ENCODE measurements around the gene GTPBP10. TPM values are rescaled to one million over a fixed set of nuclear protein-coding genes. Genes with fewer than 3 reads are reported as not detected.
A peak's percentile ranks its signal among the peaks of the same experiment; 100 is the strongest.

Gene GTPBP10
- total RNA-seq, 1 donor from 2014 or later = 7.4 TPM

DNA sequence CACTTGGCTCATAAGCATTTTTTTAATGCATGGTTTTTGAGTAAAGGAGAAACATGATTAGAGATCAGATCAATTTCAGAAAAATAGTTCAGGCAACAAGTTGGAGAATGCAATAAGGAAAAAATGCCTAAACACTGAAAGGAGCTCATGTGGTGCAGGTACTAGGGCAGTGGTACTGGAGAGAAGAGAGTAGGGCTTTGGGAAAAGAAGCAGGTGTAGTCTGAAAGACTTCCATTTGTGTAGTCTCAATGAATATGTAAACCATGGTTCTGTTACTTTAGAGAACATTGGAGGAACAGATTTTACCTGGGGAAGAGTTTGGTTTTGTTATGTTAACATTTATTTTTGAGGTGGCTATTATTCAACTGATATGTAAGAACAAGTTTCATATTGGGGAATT, 5.5 kb downstream of the GTPBP10 start:
- no peak for DNase-seq (ENCODE audit: low read depth, low spot score)

DNA sequence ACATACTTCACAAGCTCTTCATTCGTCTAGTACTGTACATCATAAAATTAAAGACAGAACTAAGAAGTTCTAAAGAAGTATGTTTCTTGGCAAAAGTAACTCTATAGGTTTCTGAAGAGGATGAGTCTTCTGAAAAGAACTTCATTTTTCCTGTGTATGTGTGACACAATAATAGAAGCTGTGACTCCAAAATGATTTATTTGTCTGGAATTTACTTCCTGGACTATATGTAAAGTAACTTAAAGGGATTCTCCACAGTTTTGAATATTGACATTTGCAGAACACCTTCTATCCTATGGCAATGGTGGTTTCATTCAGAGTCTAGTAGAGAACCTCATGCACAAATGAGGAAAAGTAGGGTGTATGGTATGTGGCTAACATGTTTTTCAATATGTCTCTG, 36.9 kb downstream of the GTPBP10 start:
- DNase-seq (ENCODE audit: low read depth, low spot score) = no peak

DNA sequence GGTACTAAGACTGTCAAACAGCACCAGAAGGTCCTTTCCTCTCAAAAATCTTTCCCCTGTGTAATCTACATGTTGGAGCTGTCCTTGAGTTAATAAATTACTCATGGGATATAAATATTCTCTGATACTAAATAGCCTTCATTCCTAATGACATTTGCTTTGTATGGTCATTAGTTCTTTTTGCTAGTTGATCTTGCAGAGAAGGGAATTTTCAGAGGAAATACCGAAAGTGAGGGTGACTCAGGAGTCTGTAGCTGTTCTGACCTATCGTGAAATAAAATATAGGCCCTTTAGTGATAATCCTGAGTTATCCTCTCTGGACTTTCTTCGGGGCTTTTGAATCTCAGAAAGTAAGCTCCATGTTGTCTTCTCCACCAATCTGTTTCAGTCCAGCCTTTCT, 37.3 kb downstream of the GTPBP10 start:
- DNase-seq (ENCODE audit: low read depth, low spot score) = no peak

DNA sequence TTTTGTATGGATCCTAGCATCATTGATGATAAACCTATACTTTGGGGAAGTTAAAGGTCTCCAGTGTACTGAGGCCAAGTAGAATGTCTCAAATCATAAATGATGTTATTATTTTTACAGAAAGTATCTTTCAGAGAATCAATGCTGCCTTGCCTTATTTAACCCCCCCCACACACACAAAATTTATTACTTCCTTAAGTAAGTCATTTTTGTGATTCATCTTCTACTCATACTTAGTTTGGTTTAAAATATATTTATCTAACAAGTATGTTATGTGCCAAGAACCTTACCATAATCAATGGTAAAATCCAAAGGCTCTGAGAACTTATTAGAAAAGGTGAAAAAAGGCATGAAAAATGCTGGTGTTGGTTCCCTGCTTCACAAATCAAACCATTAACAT, 37.9 kb downstream of the GTPBP10 start:
- DNase-seq (ENCODE audit: low read depth, low spot score) = no peak

DNA sequence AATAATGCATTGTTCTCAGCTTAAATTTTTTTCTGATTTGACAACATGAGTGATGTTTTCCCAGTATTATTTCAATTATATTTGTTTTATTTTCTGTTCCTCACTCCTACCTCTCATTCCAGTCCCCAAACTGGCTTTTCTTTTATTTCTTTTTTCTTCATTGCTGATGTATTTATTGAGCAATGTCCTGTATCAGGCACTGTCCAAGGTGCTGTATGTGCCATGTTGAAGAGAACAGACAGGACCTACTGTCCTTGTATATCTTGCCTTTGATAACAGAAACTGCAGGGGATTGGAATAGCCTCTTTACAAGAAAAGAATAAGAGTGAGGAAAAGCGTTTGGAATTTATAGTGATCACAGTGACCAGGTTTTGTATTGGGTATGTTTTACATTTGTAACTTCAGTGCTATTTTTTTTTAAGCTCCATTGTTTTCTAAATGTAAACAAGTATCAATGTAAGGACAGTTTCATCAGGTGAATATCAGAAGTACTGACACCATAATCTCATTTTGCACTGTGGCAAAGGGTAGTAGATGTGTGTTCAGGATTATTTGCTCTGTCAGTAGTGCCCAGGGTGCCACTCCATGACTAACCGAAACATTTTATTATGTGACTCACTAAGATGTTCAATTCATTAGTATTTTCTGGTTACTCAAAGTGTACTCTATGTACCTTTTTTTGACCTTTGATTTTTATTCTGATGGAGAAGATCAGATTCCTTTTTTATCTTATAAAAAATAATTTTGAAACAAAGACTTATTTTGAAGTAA, 41.1 kb downstream of the GTPBP10 start:
- DNase-seq (ENCODE audit: low read depth, low spot score) = no peak

DNA sequence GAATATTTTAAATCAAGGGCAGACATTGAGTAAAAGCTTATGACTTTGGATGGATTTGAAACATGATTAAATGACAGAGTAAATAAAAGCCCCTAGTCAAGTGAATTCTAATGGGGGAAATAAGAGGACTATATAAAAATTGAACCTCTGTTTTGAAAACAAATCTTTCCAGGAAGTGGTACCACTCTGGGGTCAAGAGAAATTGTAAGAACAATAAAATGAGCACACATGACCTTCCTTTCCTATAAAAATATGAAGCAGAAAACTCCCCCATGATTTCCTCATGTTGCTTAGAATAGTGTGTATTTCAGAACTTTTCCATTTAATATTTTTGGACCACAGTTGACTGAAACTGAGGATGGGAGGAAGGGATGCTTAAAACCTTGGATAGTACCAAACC, 44.4 kb downstream of the GTPBP10 start:
- DNase-seq (ENCODE audit: low read depth, low spot score) = no peak

DNA sequence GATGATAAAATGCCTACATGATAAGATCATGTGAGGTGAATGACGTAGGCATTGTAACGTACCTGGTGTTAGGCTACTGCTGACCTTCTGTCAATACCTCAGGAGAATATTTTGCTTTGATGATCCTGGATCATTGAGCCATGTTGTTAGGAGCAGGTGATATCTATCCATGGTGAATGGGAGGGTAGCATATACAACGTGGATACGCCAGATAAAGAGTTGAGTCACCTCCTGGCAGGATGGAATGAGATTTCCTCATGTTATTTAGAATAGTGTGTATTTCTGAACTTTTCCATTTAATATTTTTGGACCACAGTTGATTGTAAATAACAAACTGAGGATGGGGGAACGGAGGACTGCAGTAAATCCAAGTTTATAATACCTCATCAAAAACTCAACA, 45.0 kb downstream of the GTPBP10 start:
- DNase-seq (ENCODE audit: low read depth, low spot score) = no peak

DNA sequence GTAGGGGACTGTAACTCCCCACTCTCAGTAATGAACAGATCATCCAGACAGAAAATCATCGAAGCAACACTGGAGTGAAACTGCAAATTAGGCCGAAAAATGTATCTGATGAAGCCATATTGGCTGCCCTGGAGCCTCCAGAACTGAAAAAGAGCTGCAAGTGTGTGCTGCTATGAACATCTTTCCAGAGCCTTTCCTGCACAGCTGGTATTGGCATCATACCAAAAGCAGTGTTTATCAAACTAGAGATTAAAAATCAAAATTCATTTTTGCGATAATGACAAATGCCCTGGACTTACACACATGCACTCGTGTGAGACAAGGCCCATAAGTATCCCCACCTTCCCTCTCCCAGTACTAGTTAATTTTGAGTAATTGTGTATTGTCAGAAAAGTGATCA, 49.9 kb downstream of the GTPBP10 start:
- DNase-seq (ENCODE audit: low read depth, low spot score) = no peak

DNA sequence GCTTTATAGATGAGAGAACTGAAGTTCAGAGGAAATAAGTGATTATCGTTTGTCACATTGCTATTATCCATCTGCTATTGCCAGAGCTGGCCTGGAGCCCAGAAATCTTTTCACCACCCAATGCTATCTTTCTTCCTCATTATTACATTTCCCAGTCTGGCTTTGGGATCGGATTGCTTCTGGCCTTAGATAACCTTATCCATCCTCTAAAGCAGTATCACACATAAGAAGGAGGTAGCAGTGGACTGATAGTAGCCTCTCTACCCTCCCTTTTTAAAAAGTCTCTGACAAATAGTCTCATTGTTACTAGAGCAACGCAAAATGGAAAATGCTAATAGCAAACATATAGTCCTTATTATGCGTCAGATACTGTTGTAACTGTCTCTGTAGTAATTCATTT, 55.5 kb downstream of the GTPBP10 start:
- DNase-seq (ENCODE audit: low read depth, low spot score) = no peak

DNA sequence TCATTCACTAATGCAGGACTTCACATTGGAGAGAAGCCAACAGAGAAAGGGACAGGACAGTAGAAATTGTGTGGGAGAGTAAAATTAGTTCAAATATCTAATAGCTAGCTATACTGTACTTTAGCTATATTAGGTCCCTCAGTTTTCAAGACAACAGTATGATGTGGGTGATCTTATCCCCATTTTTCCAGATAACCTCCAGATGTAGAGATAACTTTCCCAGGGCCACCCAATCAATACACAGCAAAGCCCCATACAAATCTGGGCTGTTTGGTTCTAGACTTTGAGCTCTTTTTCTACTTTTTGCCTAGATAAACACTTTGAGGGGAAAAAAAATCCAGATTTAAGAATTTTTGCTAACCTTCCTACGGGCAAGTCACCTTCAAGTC, 56.3 kb downstream of the GTPBP10 start:
- DNase-seq (ENCODE audit: low read depth, low spot score) = no peak

DNA sequence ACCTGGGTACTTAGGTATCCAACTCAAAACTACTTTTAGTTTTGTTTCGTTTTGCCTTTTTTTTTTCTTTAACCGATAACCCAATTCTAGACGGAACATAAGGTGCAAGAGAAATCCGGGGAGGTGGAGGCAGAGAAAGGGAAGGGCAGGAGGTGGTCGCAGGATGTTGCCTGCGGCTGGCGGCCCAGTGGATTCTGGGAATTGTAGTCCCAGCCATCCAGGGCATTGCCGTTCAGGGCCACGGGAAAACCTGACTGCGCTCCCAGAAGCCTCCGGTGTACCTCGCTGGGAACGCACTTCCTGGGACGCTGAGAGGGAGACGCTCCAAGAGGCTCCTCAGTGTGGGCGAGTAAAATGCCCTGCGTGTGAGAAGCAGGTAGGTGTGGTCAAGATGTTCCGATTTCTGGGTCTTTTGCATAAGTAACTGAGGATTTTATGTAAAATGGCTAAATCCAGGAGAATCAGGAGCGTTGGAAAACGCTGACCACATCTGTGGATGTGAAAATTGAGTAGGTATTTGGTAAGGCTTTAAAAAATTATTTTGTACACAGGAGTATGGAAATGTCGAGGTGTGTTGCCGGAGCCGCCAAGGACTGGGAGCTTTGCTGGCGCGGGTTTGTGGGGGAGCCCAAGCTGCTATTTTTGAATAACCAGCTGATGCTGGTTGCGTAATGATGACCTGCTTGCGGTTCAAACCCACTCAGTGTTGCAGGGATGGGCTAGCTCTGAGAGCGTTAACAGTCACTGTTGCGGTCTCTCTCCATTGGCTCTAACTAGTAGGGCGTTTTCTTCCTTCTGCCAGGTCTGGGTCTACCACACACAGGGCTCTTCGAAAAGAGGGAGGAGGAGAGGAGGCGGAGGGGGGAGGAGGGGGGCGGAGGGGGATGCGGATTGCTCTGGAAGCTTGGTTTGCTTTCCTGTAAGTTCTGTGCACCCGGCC, 56.9 kb downstream of the GTPBP10 start, which contains the start of gene CLDN12:
Gene CLDN12, plus strand, starts transcription at position 288 of the 940 bp plus-strand sequence. CDS start 9,216 bp downstream, outside the sequence.
- no peak for DNase-seq (ENCODE audit: low read depth, low spot score)

DNA sequence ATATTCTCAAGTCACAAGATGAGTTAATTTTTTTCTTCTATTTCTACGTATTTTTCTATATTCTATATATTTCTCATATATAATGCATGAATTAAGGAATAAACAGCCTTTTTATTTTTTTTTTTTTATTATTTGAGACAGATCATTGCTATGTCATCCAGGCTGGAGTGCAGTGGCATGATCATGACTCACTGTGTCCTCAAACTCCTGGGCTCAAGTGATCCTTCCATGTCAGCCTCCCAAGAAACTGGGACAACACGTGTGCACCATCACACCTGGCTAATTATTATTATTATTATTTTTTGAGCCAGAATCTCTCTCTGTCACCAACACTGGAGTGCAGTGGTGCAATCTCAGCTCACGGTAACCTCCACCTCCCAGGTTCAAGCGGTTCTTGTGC, 58.3 kb downstream of the GTPBP10 start:
- DNase-seq (ENCODE audit: low read depth, low spot score) = no peak

DNA sequence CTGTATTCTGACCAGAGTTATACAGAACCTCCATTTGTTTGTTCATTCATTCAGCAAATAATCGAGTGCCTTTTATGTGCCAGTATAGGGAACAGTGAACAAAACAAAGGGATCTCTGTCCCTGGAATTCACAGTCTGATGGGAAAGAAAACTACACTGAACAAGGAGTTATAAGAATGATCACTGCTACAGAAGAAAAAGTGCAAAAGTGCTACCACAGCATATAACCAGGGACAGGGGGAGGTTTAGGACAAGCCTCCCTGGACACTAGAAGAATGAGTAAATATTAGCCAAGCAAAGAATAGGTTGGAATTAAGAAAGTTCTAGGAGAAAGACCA, 60.9 kb downstream of the GTPBP10 start:
- DNase-seq (ENCODE audit: low read depth, low spot score) = no peak

DNA sequence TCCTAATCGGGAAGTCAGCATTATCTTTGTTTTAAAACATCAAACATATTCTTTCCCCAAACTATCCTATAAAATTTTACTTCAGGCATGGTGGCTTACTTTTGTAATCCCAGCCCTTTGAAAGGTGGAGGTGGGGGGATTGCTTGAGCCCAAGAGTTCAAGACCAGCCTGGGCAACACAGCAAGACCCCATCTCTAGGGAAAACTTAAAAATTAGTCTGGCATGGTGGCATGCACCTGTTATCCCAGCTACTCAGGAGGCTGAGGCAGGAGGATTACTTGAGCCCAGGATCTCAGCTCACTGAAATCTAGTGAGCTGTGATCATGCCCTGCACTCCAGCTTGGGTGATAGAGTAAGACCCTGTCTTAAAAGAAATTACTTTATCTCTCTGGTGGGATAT, 61.6 kb downstream of the GTPBP10 start:
- no peak for DNase-seq (ENCODE audit: low read depth, low spot score)

DNA sequence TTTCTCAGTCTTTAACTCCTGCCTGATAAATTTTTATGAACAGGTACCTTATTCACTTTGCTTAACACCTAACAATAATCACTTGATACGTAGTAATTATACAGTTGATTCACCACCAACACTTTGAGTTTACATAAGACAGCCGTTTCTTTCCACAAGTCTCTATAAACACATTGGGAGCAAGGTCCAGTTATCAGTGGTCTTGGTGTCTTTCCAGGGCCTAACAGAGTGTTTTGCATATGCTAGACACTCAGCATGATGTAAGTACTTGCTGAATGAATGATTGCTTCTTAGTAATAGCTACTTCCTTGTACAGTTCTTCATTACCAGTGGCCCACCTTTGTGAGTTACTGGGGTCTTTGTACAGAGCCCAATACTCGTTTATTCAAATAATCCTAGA, 63.2 kb downstream of the GTPBP10 start:
- DNase-seq (ENCODE audit: low read depth, low spot score) = no peak

DNA sequence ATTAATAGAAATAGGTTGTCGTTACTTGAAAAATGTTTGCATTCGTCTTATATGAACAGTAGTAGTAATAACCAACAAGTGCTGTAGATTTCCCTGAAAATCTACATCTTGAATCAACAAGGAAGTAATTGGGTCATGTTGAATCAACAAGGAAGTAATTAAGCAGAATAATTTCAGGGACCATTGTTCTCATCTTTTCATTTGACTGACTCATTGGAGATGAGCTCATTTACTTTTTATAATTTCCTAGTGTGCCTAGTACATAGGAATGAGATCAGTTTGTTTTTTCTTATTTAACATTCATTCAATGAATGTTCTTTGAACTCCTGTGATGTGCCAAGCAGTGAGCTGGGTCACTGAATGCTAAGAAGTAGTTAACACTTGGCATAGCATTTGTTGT, 65.0 kb downstream of the GTPBP10 start:
- peak; percentile 44 for DNase-seq (ENCODE audit: low read depth, low spot score)

DNA sequence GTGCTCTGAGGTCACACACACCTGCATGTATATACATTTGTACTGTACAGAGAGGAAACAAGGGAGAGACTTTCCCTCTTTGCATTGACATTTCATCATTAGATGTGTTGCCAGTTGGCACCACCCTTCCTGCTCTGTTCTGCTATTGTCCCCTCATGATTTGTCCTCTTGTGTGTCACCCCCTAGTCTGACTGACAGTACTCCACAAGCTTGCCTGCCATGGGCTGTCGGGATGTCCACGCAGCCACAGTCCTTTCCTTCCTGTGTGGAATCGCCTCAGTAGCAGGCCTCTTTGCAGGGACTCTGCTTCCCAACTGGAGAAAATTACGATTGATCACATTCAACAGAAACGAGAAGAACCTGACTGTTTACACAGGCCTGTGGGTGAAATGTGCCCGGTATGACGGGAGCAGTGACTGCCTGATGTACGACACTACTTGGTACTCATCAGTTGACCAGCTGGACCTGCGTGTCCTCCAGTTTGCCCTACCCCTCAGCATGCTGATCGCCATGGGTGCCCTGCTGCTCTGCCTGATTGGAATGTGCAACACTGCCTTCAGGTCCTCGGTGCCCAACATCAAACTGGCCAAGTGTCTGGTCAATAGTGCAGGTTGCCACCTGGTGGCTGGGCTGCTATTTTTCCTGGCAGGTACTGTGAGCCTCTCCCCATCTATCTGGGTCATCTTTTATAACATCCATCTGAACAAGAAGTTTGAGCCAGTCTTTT, 66.1 kb downstream of the GTPBP10 start:
- no peak for DNase-seq (ENCODE audit: low read depth, low spot score)

DNA sequence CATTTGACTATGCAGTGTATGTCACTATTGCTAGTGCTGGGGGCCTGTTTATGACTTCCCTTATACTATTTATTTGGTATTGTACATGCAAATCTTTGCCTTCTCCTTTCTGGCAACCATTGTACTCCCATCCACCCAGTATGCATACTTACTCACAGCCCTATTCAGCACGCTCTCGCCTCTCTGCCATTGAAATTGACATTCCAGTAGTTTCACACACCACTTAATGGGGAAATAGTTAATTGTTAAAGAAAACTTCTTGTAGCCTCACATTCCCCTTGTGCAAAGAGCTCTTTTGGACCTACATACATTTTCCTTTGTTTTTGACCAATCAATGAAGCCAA, 66.6 kb downstream of the GTPBP10 start:
- DNase-seq (ENCODE audit: low read depth, low spot score) = no peak

DNA sequence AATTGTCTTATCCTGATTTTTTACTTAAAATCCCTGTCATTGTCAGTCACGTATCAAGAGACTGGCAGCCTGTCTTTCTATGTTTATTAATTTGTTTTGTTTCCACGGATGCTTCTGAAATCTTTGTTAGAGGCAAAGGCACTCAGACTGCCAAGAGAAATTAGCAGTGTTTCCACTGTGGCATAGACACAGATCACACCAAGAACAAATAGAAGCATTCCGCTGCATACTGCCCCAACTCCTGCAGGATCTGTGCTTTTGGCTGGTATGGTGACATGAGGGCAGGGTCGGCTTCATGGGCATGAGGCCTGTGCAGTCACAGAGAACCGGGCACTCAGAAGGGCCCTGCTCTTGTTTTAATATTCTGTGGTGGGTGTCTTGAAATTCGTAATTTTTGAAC, 75.1 kb downstream of the GTPBP10 start:
- no peak for DNase-seq (ENCODE audit: low read depth, low spot score)

DNA sequence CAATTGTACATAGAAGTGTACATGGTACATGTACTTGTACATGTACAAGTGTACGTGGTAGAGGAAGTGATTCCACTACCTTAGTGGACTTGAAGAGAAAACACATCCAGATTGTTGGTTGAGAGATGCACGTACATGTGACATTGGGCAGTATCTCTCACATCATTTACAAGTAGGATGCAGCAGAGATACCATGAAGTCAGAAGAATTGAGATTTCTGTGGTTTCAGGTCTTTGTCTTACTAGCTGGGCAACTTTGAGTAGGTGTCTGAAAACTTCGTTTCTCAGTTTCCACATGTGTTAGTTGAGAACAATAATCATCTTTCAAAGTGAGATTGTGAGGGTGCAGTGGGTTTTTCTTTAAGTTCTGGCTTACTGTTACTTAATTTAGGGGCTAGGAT, 78.2 kb downstream of the GTPBP10 start:
- no peak for DNase-seq (ENCODE audit: low read depth, low spot score)

DNA sequence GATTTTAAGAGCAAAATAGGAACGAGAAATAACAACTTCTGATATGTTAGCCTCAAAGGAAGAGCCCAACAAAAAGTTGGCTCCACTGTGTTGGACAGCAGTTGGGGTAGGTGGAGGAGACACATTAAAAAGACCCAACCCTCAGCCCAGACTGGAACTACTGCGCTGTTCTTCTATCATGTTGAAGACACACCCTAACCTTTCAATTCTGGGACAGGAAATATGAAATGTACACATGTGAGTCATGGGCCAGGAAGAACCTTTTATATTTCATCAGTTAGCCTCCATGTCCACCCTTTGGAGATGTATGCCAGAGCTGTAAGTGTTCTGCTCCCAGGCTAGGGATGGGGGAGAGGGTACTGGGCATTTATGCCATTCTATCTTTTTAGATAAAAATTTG, 78.9 kb downstream of the GTPBP10 start:
- DNase-seq (ENCODE audit: low read depth, low spot score) = no peak
